Ectodermal cell (in vitro differentiated cells): ENCODE data around the gene FEN1.

Experiments
- H3K27ac ChIP-seq: 2 replicates; pipeline ENCODE4 v1.7.0; 2013; ENCODE audit warnings: mild to moderate bottlenecking, low read depth, low read length; ENCODE audit not compliant: insufficient read depth, poor library complexity, severe bottlenecking
- H3K27me3 ChIP-seq: 2 replicates; pipeline ENCODE4 v1.7.0; 2013; ENCODE audit warnings: mild to moderate bottlenecking, low read length; ENCODE audit not compliant: insufficient read depth, control insufficient read depth, poor library complexity, severe bottlenecking
- H3K36me3 ChIP-seq: one replicate; pipeline ENCODE4 v1.7.0; 2013; ENCODE audit warnings: low read length; ENCODE audit not compliant: control insufficient read depth, insufficient read depth
- H3K4me1 ChIP-seq: one replicate; pipeline ENCODE4 v1.7.0; 2013; ENCODE audit warnings: low read length; ENCODE audit not compliant: control insufficient read depth, insufficient read depth
- H3K4me3 ChIP-seq: 2 replicates; pipeline ENCODE4 v1.7.0; 2013; ENCODE audit warnings: low read depth, low read length, control low read depth; ENCODE audit not compliant: insufficient read depth
- H3K9me3 ChIP-seq: 2 replicates; pipeline ENCODE4 v1.7.0; 2013; ENCODE audit warnings: mild to moderate bottlenecking, low read length, moderate library complexity; ENCODE audit not compliant: control insufficient read depth
- WGBS, 2 experiments: methylation state at CpG; one replicate each; pipeline ENCODE4 v1.1.7; 2013; ENCODE audit warnings: missing lambda C conversion rate in 2 of 2; 5-methylcytosine and 5-hydroxymethylcytosine counted together

Gene FEN1

DNA sequence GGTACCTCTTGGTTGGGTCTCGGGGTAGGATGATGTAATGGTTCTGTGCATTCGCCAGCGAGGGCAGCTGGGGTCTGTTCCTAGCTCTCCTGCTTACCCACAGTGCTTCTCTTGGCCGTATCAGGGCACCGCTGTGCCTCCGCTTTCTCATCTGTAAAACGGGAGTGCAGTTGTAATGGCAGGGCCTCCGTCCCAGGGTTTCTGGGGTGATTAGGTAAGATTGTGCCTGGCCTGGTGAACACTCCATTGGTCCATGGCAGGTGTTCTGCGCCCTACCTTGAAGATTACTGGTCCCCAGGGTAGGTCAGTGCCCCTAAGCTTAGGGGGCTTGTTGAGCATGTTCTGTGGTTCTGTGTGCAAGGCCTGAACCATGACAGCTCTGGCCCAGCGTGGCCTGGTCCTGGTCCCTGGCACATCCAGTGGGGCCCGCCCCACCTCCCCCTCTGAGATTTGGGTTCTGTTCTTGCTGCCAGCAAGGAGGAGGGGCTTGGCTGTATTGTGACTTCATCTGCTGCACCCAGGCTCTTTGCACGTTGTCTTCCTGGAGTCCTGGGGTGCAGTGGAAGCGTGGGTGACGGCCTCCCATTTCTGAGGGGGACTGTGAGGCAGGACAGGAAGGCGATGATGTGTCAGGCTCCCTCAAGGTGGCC lies 35.4 kb upstream of the FEN1 start:
- H3K27me3 ChIP-seq: peaks cover 17% of the 10 kb centered on the region
- H3K4me3 ChIP-seq: no peak overlapping the region
- H3K4me1 ChIP-seq: peaks cover 9% of the 10 kb centered on the region
- H3K27ac ChIP-seq: no peak overlapping the region
- no peaks in the 10 kb centered on the region for H3K9me3 ChIP-seq
- WGBS, 2 experiments: 94 to 95% methylated on average over 15 of the region's 15 CpGs
- no peaks in the 10 kb centered on the region for H3K36me3 ChIP-seq

DNA sequence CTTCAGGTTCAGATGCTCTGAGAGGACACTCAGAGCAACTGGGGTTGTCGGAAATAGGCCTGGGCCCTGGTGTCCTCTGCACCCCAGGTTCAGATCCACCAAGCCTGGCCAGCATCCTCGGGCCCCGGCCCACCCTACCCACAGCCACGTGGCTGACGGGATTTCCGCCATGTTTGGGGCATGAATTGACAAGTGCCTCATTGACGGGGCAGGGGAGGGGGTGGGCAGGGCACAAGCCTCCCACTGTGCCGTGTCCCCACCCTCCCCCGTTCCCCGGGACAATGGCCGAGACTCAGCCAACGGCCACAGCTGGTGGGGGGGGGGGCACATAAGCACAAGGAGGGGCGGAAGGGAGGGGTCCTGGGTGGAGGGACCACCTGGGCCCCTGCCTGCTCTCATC lies 31.8 kb upstream of the FEN1 start:
- Histone ChIP-seq H3K4me3 (no peak overlapping the region), H3K36me3 (no peaks in the 10 kb centered on the region), H3K9me3 (no peaks in the 10 kb centered on the region), H3K27ac (no peak overlapping the region), H3K4me1 (peaks cover 33% of the 10 kb centered on the region), H3K27me3 (no peaks in the 10 kb centered on the region)
- WGBS, 2 experiments: 69 to 75% methylated on average over 13 of the region's 13 CpGs

DNA sequence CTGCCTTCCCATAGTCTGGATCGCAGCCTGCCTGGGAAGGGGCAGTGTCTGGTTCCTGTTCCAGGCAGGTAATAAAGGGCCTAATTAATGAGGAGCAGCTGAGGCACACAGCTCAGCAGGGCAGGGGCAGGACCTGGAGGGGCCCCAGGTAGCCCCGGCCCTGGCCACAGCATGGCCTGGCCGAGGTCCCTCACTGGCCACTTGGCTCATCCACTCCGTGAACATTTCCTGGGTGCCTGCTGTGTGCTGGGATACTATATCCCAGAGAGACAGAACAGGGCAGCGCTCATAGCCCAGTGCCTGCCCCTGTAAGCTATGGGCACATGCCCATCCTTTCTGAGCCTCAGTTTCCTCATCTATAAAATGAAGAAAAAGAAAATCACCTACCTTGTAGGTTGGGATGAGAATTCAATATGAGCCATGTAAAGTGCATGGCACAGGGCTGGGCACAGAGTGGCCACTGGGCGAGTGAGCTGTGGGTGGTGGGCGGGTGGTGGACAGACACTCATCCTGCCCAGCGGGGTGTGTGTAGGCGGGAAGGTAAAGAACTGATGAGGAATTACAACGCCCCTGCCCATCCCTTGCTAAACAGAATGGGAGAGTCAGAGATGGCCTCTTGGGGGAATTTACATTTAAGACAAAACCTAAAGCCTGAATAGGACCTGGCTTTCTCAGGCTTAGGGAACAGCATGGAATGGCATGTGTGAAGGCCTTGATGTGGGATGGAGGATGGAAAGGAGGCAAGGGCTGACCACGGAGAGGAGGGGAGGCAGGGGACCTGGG lies 31.1 kb upstream of the FEN1 start:
- 74% methylated on average over 11 of the region's 11 CpGs for WGBS, 2 experiments
- no peaks in the 10 kb centered on the region for H3K36me3 ChIP-seq
- H3K27me3 ChIP-seq: no peaks in the 10 kb centered on the region
- no peaks in the 10 kb centered on the region for H3K9me3 ChIP-seq
- peaks cover 36% of the 10 kb centered on the region for H3K4me1 ChIP-seq
- no peak overlapping the region for H3K4me3 ChIP-seq
- no peak overlapping the region for H3K27ac ChIP-seq

DNA sequence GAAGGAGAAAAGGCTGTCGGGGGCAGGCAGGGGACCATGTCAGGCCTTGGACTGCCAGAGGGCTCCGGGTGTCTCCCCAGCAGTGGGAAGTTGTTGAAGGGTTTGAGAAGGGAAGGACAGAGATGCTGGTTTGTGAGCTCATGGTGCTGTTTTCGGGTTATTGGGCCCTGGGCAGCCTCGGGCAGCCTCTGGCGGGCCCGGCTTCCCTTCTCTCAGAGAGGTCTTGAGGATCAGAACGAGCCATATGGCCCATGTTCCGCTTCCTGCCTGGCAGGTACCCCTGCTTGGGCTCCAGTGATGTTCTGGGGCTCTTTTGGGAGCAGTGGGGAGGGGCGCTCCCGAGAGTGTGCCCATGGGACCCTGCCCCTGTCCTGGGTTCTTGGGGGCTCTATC lies 30.5 kb upstream of the FEN1 start:
- no peak overlapping the region for H3K27ac ChIP-seq
- 90 to 93% methylated on average over 10 of the region's 10 CpGs for WGBS, 2 experiments
- H3K4me3 ChIP-seq: no peak overlapping the region
- peaks cover 36% of the 10 kb centered on the region for H3K4me1 ChIP-seq
- no peaks in the 10 kb centered on the region for H3K27me3 ChIP-seq
- no peaks in the 10 kb centered on the region for H3K9me3 ChIP-seq
- H3K36me3 ChIP-seq: no peaks in the 10 kb centered on the region

DNA sequence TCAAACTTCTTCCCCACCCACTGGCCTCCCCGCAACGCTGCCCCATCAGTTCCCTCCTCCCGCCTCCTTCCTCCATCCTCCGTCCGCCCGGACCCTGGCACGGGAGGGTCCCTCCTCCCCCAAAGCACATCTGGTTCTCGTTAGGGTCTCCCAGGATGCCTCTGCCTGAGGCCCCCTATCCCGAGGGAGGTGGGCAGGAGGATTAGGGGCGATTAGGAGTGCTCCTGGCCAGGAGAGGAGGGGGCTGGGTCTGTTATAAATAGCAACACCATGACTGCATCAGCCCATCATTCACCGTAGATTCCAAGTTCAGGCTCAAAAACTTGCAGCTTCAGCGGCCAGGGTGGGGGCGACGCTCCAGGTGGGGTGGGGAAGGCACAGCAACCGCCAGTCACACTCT lies 29.9 kb upstream of the FEN1 start:
- H3K4me1 ChIP-seq: peaks cover 36% of the 10 kb centered on the region

DNA sequence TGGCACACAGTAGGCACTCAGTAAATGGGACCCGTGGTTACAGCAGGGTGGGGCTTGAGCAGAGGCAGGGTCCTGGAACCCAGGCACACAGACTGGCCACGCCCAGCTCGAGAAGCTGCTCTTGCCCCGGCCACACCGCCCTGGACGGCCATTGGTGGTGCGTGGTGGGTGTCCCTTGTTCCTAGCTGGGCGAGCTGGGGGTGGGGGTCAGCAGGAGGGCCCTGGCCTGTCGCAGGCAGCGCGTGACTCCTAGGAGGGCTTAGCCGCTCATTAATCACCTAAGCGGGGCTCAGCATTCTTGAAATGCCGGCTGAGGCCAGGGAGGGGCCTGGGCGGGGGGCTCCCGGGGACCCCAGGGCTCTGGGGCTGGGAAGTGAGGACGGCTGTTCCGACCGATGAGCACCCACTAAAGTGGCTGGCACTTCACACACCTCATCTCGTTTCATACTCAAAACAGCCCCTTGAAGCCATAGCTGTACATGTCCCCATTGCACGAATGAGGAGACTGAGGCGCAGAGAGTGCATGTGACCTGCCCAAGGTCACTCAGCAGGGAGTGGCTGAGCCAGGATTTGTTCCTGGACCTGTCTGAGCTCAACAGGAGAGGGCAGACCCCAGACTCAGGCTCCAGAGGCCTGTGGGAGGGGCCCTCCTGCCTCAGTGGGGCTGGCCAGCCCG lies 28.6 kb upstream of the FEN1 start:
- H3K27me3 ChIP-seq: no peaks in the 10 kb centered on the region
- H3K36me3 ChIP-seq: no peaks in the 10 kb centered on the region
- H3K9me3 ChIP-seq: no peaks in the 10 kb centered on the region
- H3K4me3 ChIP-seq: no peak overlapping the region
- H3K27ac ChIP-seq: no peak overlapping the region
- 90% methylated on average over 23 of the region's 23 CpGs for WGBS, 2 experiments
- peaks cover 38% of the 10 kb centered on the region for H3K4me1 ChIP-seq

More for the DNA sequence above, 29.9 kb upstream of the FEN1 start:
- Histone ChIP-seq H3K27ac (no peak overlapping the region), H3K4me3 (no peak overlapping the region), H3K36me3 (no peaks in the 10 kb centered on the region), H3K9me3 (no peaks in the 10 kb centered on the region), H3K27me3 (no peaks in the 10 kb centered on the region)
- 74 to 79% methylated on average over 14 to 15 of the region's 15 CpGs for WGBS, 2 experiments

DNA sequence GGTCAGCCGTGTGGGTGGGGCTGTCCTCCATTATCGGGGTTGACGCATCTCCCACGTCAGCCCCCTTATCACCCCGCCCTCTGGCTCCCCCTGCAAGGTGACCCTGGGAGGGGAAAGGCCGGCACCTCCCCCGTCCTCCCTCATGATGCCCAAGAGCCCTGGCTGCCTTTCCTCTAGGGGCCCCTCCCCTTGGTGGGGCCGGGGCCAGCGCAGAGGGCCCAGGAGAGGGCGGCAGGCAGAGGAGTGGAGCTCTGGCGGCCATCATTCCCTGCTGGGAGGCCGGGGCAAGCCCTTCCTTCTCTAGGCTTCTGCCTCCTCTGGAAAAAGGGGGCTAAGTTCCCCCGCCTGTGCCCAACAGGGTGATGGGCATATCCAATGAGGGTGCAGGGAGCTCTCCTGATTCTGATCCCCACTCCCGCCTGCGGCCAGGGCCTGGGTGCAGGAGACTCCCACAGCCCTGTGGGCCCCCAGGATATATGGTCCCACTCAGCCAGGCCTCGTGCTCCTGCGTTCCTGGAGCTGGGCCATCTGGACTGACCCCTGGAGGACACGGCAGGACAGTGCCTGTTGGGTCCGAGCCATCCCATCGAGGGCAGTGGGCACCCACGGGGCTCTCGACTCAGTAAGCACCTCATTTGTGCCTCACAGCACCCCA lies 28.0 kb upstream of the FEN1 start:
- Histone ChIP-seq H3K4me3 (no peak overlapping the region), H3K36me3 (no peaks in the 10 kb centered on the region), H3K4me1 (peaks cover 45% of the 10 kb centered on the region), H3K9me3 (no peaks in the 10 kb centered on the region), H3K27ac (no peak overlapping the region), H3K27me3 (no peaks in the 10 kb centered on the region)
- 71 to 73% methylated on average over 22 of the region's 22 CpGs for WGBS, 2 experiments

DNA sequence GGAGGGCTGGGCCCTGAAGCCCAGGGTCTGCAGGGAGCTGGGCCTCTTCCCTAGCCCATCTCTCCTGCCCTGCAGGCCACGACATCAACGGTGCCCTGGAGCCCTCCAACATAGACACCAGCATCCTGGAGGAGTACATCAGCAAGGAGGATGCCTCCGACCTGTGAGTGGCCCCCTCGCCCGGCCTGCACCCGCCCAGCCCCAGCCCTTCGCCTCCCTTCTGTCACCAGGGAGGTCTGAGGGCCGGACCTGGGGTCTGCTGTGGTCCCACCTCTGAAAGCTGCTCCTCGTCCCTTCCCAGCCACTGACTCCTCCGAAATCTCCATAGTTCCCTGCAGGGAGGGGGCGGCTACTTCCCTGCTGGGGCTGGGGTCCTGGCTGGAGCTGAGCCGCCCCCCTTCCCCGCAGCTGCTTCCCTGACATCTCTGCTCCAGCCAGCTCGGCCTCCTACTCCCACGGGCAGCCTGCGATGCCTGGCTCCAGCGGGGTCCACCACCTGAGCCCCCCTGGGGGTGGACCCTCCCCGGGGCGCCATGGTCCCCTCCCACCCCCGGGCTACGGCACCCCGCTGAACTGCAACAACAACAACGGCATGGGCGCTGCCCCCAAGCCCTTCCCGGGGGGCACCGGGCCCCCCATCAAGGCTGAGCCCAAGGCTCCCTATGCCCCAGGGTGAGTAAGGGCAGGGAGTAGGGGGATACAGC lies 27.0 kb upstream of the FEN1 start:
- WGBS, 2 experiments: 85 to 87% methylated on average over 26 of the region's 26 CpGs
- no peaks in the 10 kb centered on the region for H3K27me3 ChIP-seq
- H3K4me1 ChIP-seq: peaks cover 48% of the 10 kb centered on the region
- no peak overlapping the region for H3K4me3 ChIP-seq
- H3K36me3 ChIP-seq: no peaks in the 10 kb centered on the region
- H3K27ac ChIP-seq: no peak overlapping the region
- H3K9me3 ChIP-seq: no peaks in the 10 kb centered on the region

DNA sequence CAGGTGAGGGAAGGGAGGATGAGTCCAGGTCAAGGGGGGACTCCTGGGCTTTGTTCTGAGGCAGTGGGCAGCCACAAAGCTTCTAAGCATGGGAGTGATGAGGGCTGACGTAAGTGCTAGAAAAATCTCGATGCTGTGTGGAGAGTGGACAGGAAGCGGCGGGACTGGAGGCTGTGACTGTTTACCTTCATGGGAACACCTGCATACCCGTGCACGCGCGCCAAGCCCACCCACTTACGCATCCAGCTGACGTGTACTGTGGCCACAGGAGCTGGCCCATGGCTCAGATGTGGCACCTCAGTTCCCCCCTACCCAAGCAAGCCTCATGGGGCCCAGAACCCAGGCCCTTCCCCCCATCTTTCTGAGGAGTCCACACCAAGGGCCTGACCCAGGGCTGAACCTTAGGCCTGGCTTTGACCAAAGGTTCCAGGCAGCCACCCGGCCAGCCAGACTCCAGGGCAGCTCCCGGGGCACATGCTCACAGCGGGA lies 26.3 kb upstream of the FEN1 start:
- WGBS, 2 experiments: 93 to 94% methylated on average over 13 of the region's 13 CpGs
- Histone ChIP-seq H3K4me1 (peaks cover 44% of the 10 kb centered on the region), H3K36me3 (no peaks in the 10 kb centered on the region), H3K27ac (no peak overlapping the region), H3K4me3 (no peak overlapping the region), H3K9me3 (no peaks in the 10 kb centered on the region), H3K27me3 (no peaks in the 10 kb centered on the region)
